Uterus (tissue), 4 donors: ENCODE measurements around the gene NKAIN2. TPM values are rescaled to one million over a fixed set of nuclear protein-coding genes. Genes with fewer than 3 reads are reported as not detected.
"Not testable (repeated sequence)": the region's sequence is repeated elsewhere in the genome, so short reads cannot be mapped to it uniquely, and the experiment has no call there.

ENCODE experiments used
- DNase-seq, 2 donors: peaks; one replicate each; pipeline ENCODE4 v3.0.0-alpha.2; 2019 to 2020
- H3K27ac ChIP-seq, 2 donors: fragments of 200-600 bp; sonication (generic); 1 replicate in 1 of 2; 2 replicates in 1 of 2; pipeline ENCODE4 v1.5.1; 2016 to 2018
- H3K27me3 ChIP-seq, 2 donors: fragments of 200-600 bp; sonication (generic); one replicate each; pipeline ENCODE4 v1.5.1; 2018 to 2019; ENCODE audit warnings: control low read depth in 1 of 2
- H3K36me3 ChIP-seq, 2 donors: fragments of 200-600 bp; sonication (generic); one replicate each; pipeline ENCODE4 v1.5.1; 2019; ENCODE audit warnings: control low read depth in 1 of 2
- H3K4me1 ChIP-seq, 2 donors: fragments of 200-600 bp; sonication (generic); one replicate each; pipeline ENCODE4 v1.5.1; 2018 to 2019; ENCODE audit warnings: control low read depth in 1 of 2
- H3K4me3 ChIP-seq, 2 donors: fragments of 200-600 bp; sonication (generic); 1 replicate in 1 of 2; 2 replicates in 1 of 2; pipeline ENCODE4 v1.5.1; 2018 to 2019; ENCODE audit warnings: mild to moderate bottlenecking in 1 of 2
- H3K9me3 ChIP-seq, 2 donors: fragments of 200-600 bp; sonication (generic); one replicate each; pipeline ENCODE4 v1.5.1; 2019; ENCODE audit warnings: control low read depth in 1 of 2
- CTCF ChIP-seq, 4 experiments: fragments of 200-600 bp in 2 of 4; fragments of 450-650 bp in 2 of 4; sonication (generic) in 2 of 4; IDR thresholded peaks; one replicate each; pipeline ENCODE4 v1.5.1; 2016 to 2019; ENCODE audit warnings: antibody characterized with exemption in 4 of 4, mild to moderate bottlenecking in 2 of 4, moderate library complexity in 1 of 4
- POLR2A ChIP-seq, 2 donors: fragments of 450-650 bp; IDR thresholded peaks; one replicate each; pipeline ENCODE4 v1.6.1; 2016; ENCODE audit warnings: antibody characterized with exemption in 2 of 2, mild to moderate bottlenecking in 1 of 2, moderate library complexity in 1 of 2
- intact Hi-C: fragments of 100-400 bp; cut with DNase I; formaldehyde crosslinking; loops from one replicate; pipeline ENCODE4 v1.15.1; 2023; ENCODE audit warnings: low total_unique reads
- total RNA-seq, 4 donors: library from RNA; depleted of rRNA in 3 of 4; stranded (reverse); fragments of >200 nt in 3 of 4; gene quantifications; one replicate each; pipeline versions ENCODE4 v1.1.0 to v1.2.4, GENCODE V29; 2014 to 2023
- donor health status: DM: yes; HTN: yes; CAD: no.

Gene NKAIN2
- total RNA-seq, 4 donors from 2014 or later = 0.59 to 1.1 (median 1.0) TPM; not detected in 1

GRCh38 chr6:123909989-123910388 lies 106.3 kb downstream of the NKAIN2 start:
- no peak overlapping the region for H3K4me3 ChIP-seq
- H3K36me3 ChIP-seq = no peaks in the 10 kb centered on the region
- TF ChIP-seq POLR2A (IDR thresholded peaks at IDR 0.05) (no peak), CTCF (IDR thresholded peaks at IDR 0.05) (no peak)
- H3K4me1 ChIP-seq = no peaks in the 10 kb centered on the region
- H3K27ac ChIP-seq = no peak overlapping the region
- intact Hi-C loops = no loop called here
- H3K27me3 ChIP-seq = no peaks in the 10 kb centered on the region
- no peaks in the 10 kb centered on the region for H3K9me3 ChIP-seq
- DNase-seq = no peak

GRCh38 chr6:123913863-123914262 lies 110.2 kb downstream of the NKAIN2 start:
- Histone ChIP-seq H3K36me3 (no peaks in the 10 kb centered on the region), H3K4me1 (no peaks in the 10 kb centered on the region)

GRCh38 chr6:123923379-123923778 lies 119.7 kb downstream of the NKAIN2 start:
- H3K27ac ChIP-seq, H3K9me3 ChIP-seq, H3K27me3 ChIP-seq, intact Hi-C loops, H3K4me3 ChIP-seq, H3K36me3 ChIP-seq, H3K4me1 ChIP-seq, DNase-seq: not testable (repeated sequence)

More at GRCh38 chr6:123913863-123914262, 110.2 kb downstream of the NKAIN2 start:
- intact Hi-C loops = no loop called here
- Histone ChIP-seq H3K27ac (no peak overlapping the region), H3K27me3 (no peaks in the 10 kb centered on the region), H3K4me3 (no peak overlapping the region), H3K9me3 (no peaks in the 10 kb centered on the region)
- TF ChIP-seq CTCF (IDR thresholded peaks at IDR 0.05) (no peak), POLR2A (IDR thresholded peaks at IDR 0.05) (no peak)
- no peak for DNase-seq

- Histone ChIP-seq H3K27me3 (no peaks in the 10 kb centered on the region), H3K36me3 (no peaks in the 10 kb centered on the region), H3K27ac (no peak overlapping the region), H3K4me3 (no peak overlapping the region), H3K9me3 (no peaks in the 10 kb centered on the region), H3K4me1 (no peaks in the 10 kb centered on the region)
- intact Hi-C loops = no loop called here
- TF ChIP-seq POLR2A (IDR thresholded peaks at IDR 0.05) = no peak
- no peak for TF ChIP-seq CTCF (IDR thresholded peaks at IDR 0.05)
- no peak for DNase-seq
Observed at GRCh38 chr6:123925350-123925749, 121.7 kb downstream of the NKAIN2 start.

- no peaks in the 10 kb centered on the region for H3K9me3 ChIP-seq
- TF ChIP-seq POLR2A (IDR thresholded peaks at IDR 0.05) (no peak), CTCF (IDR thresholded peaks at IDR 0.05) (no peak)
- H3K27ac ChIP-seq = no peak overlapping the region
- no peak for DNase-seq
- no peaks in the 10 kb centered on the region for H3K4me1 ChIP-seq
- no peaks in the 10 kb centered on the region for H3K36me3 ChIP-seq
- H3K4me3 ChIP-seq = no peak overlapping the region
- H3K27me3 ChIP-seq = no peaks in the 10 kb centered on the region
- intact Hi-C loops = no loop called here
Observed at GRCh38 chr6:123925842-123926399, 122.3 kb downstream of the NKAIN2 start.

- DNase-seq = no peak
- Histone ChIP-seq H3K27ac (no peak overlapping the region), H3K4me1 (no peaks in the 10 kb centered on the region), H3K4me3 (no peak overlapping the region), H3K36me3 (no peaks in the 10 kb centered on the region), H3K9me3 (no peaks in the 10 kb centered on the region), H3K27me3 (no peaks in the 10 kb centered on the region)
- TF ChIP-seq POLR2A (IDR thresholded peaks at IDR 0.05) = no peak
- no peak for TF ChIP-seq CTCF (IDR thresholded peaks at IDR 0.05)
- intact Hi-C loops = no loop called here
Observed at GRCh38 chr6:123928529-123928928, 124.9 kb downstream of the NKAIN2 start.
